ENCODE results near the gene SLIT3. TPM values are rescaled to one million over a fixed set of nuclear protein-coding genes. Genes with fewer than 3 reads are reported as not detected.

Gene SLIT3
- total RNA-seq, 8 experiments from 2014 or later, result 6.1 to 159 (median 64.4) TPM

- no peak overlapping the region for H3K27ac ChIP-seq
- H3K4me1 ChIP-seq (replicated peaks in 1 of 2), result no peaks in the 10 kb centered on the region
- in situ Hi-C loops (cut with MboI; ENCODE audit: low pct_unique_long_range_greater_than_20kb in 2 of 9, low sequenced_read_pairs in 9 of 9, unreplicated experiment in 9 of 9), result loop anchor here in 3 of 9 experiments (25.0 kb wide), 5 partner anchors 242 to 867 kb away; partner anchors contain the start of genes SLIT3 (in 1 of the 3) and WWC1 (in 1 of the 3)
- no peak for ATAC-seq (replicated peaks in 6 of 8)
- 60 to 93% (median 90%) methylated on average over 1 to 4 of the region's 5 CpGs; no CpG with 5 or more reads in 4 of the 10 experiments for WGBS, 10 experiments
- no peak overlapping the region for H3K4me3 ChIP-seq
Measured at GRCh38 chr5:168695301-168695835, 605.6 kb downstream of the SLIT3 start.

- Histone ChIP-seq H3K4me3 (no peak overlapping the region), H3K27ac (no peak overlapping the region), H3K4me1 (replicated peaks in 1 of 2) (no peaks in the 10 kb centered on the region)
- no peak for ATAC-seq (replicated peaks in 6 of 8)
- 100% methylated on average over 1 of the region's 1 CpG; no CpG with 5 or more reads in 6 of the 10 experiments for WGBS, 10 experiments
- in situ Hi-C loops (cut with MboI; ENCODE audit: low pct_unique_long_range_greater_than_20kb in 2 of 9, low sequenced_read_pairs in 9 of 9, unreplicated experiment in 9 of 9), result loop anchor here in 3 of 9 experiments (25.0 kb wide), 5 partner anchors 243 to 868 kb away; partner anchors contain the start of genes SLIT3 (in 1 of the 3) and WWC1 (in 1 of the 3)
Measured at GRCh38 chr5:168694289-168694688, 606.6 kb downstream of the SLIT3 start.

GRCh38 chr5:168693883-168694282 lies 607.1 kb downstream of the SLIT3 start:
- H3K4me1 ChIP-seq (replicated peaks in 1 of 2), result no peaks in the 10 kb centered on the region
- no peak overlapping the region for H3K27ac ChIP-seq
- in situ Hi-C loops (cut with MboI; ENCODE audit: low pct_unique_long_range_greater_than_20kb in 2 of 9, low sequenced_read_pairs in 9 of 9, unreplicated experiment in 9 of 9), result loop anchor here in 3 of 9 experiments (25.0 kb wide), 5 partner anchors 243 to 868 kb away; partner anchors contain the start of genes SLIT3 (in 1 of the 3) and WWC1 (in 1 of the 3)
- no peak for ATAC-seq (replicated peaks in 6 of 8)
- WGBS, 10 experiments, result 62 to 100% (median 72%) methylated on average over 1 to 3 of the region's 3 CpGs; no CpG with 5 or more reads in 6 of the 10 experiments
- H3K4me3 ChIP-seq, result no peak overlapping the region

GRCh38 chr5:168693297-168693696 lies 607.6 kb downstream of the SLIT3 start:
- Histone ChIP-seq H3K27ac (no peak overlapping the region), H3K4me3 (no peak overlapping the region), H3K4me1 (replicated peaks in 1 of 2) (no peaks in the 10 kb centered on the region)
- in situ Hi-C loops (cut with MboI; ENCODE audit: low pct_unique_long_range_greater_than_20kb in 2 of 9, low sequenced_read_pairs in 9 of 9, unreplicated experiment in 9 of 9), result loop anchor here in 3 of 9 experiments (25.0 kb wide), 5 partner anchors 244 to 869 kb away; partner anchors contain the start of genes SLIT3 (in 1 of the 3) and WWC1 (in 1 of the 3)
- 29 to 80% (median 61%) methylated on average over 1 to 3 of the region's 5 CpGs; no CpG with 5 or more reads in 4 of the 10 experiments for WGBS, 10 experiments
- no peak for ATAC-seq (replicated peaks in 6 of 8)

- no peaks in the 10 kb centered on the region for H3K4me1 ChIP-seq (replicated peaks in 1 of 2)
- in situ Hi-C loops (cut with MboI; ENCODE audit: low pct_unique_long_range_greater_than_20kb in 2 of 9, low sequenced_read_pairs in 9 of 9, unreplicated experiment in 9 of 9), result loop anchor here in 3 of 9 experiments (25.0 kb wide), 5 partner anchors 245 to 870 kb away; partner anchors contain the start of genes SLIT3 (in 1 of the 3) and WWC1 (in 1 of the 3)
- H3K4me3 ChIP-seq, result no peak overlapping the region
- no peak for ATAC-seq (replicated peaks in 6 of 8)
- H3K27ac ChIP-seq, result no peak overlapping the region
- WGBS, 10 experiments, result 50 to 100% (median 90%) methylated on average over 1 to 2 of the region's 4 CpGs; no CpG with 5 or more reads in 4 of the 10 experiments
Measured at GRCh38 chr5:168691891-168692290, 609.0 kb downstream of the SLIT3 start.

GRCh38 chr5:168689260-168689659 lies 611.7 kb downstream of the SLIT3 start:
- H3K4me3 ChIP-seq, result no peak overlapping the region
- H3K27ac ChIP-seq, result no peak overlapping the region
- in situ Hi-C loops (cut with MboI; ENCODE audit: low pct_unique_long_range_greater_than_20kb in 2 of 9, low sequenced_read_pairs in 9 of 9, unreplicated experiment in 9 of 9), result loop anchor here in 3 of 9 experiments (25.0 kb wide), 5 partner anchors 248 to 873 kb away; partner anchors contain the start of genes SLIT3 (in 1 of the 3) and WWC1 (in 1 of the 3)
- H3K4me1 ChIP-seq (replicated peaks in 1 of 2), result no peaks in the 10 kb centered on the region
- peak in 2 of 8 experiments; percentile 71 to 81 for ATAC-seq (replicated peaks in 6 of 8)
- WGBS, 10 experiments, result 50 to 100% (median 90%) methylated on average over 1 to 2 of the region's 2 CpGs; no CpG with 5 or more reads in 5 of the 10 experiments

GRCh38 chr5:168686837-168687236 lies 614.1 kb downstream of the SLIT3 start:
- in situ Hi-C loops (cut with MboI; ENCODE audit: low pct_unique_long_range_greater_than_20kb in 2 of 9, low sequenced_read_pairs in 9 of 9, unreplicated experiment in 9 of 9), result loop anchor here in 3 of 9 experiments (25.0 kb wide), 5 partner anchors 250 to 875 kb away; partner anchors contain the start of genes SLIT3 (in 1 of the 3) and WWC1 (in 1 of the 3)
- Histone ChIP-seq H3K4me1 (replicated peaks in 1 of 2) (no peaks in the 10 kb centered on the region), H3K4me3 (no peak overlapping the region), H3K27ac (no peak overlapping the region)
- 93 to 100% (median 100%) methylated on average over 1 to 5 of the region's 7 CpGs; no CpG with 5 or more reads in 6 of the 10 experiments for WGBS, 10 experiments
- ATAC-seq (replicated peaks in 6 of 8), result no peak

- H3K27ac ChIP-seq, result no peak overlapping the region
- ATAC-seq (replicated peaks in 6 of 8), result no peak
- H3K4me1 ChIP-seq (replicated peaks in 1 of 2), result no peaks in the 10 kb centered on the region
- H3K4me3 ChIP-seq, result no peak overlapping the region
- 90 to 100% (median 98%) methylated on average over 1 to 4 of the region's 13 CpGs; no CpG with 5 or more reads in 6 of the 10 experiments for WGBS, 10 experiments
- in situ Hi-C loops (cut with MboI; ENCODE audit: low pct_unique_long_range_greater_than_20kb in 2 of 9, low sequenced_read_pairs in 9 of 9, unreplicated experiment in 9 of 9), result loop anchor here in 3 of 9 experiments (25.0 kb wide), 5 partner anchors 252 to 877 kb away; partner anchors contain the start of genes SLIT3 (in 1 of the 3) and WWC1 (in 1 of the 3)
Measured at GRCh38 chr5:168685566-168685965, 615.4 kb downstream of the SLIT3 start.

- WGBS, 10 experiments, result 88 to 100% (median 100%) methylated on average over 1 to 2 of the region's 6 CpGs; no CpG with 5 or more reads in 6 of the 10 experiments
- in situ Hi-C loops (cut with MboI; ENCODE audit: low pct_unique_long_range_greater_than_20kb in 2 of 9, low sequenced_read_pairs in 9 of 9, unreplicated experiment in 9 of 9), result loop anchor here in 3 of 9 experiments (25.0 kb wide), 5 partner anchors 253 to 878 kb away; partner anchors contain the start of genes SLIT3 (in 1 of the 3) and WWC1 (in 1 of the 3)
- no peak for ATAC-seq (replicated peaks in 6 of 8)
Measured at GRCh38 chr5:168683927-168684295, 617.0 kb downstream of the SLIT3 start.

GRCh38 chr5:168683247-168683926 lies 617.6 kb downstream of the SLIT3 start:
- H3K4me3 ChIP-seq, result no peak overlapping the region
- in situ Hi-C loops (cut with MboI; ENCODE audit: low pct_unique_long_range_greater_than_20kb in 2 of 9, low sequenced_read_pairs in 9 of 9, unreplicated experiment in 9 of 9), result loop anchor here in 3 of 9 experiments (25.0 kb wide), 5 partner anchors 254 to 879 kb away; partner anchors contain the start of genes SLIT3 (in 1 of the 3) and WWC1 (in 1 of the 3)
- 25 to 100% (median 81%) methylated on average over 1 to 11 of the region's 15 CpGs; no CpG with 5 or more reads in 1 of the 10 experiments for WGBS, 10 experiments
- H3K27ac ChIP-seq, result no peak overlapping the region
- peak in 3 of 8 experiments; percentile 25 to 53 (median 49) for ATAC-seq (replicated peaks in 6 of 8)
- H3K4me1 ChIP-seq (replicated peaks in 1 of 2), result peaks cover 0 to 2% of the 10 kb centered on the region in 2 donors

More at GRCh38 chr5:168683927-168684295, 617.0 kb downstream of the SLIT3 start:
- Histone ChIP-seq H3K4me3 (no peak overlapping the region), H3K4me1 (replicated peaks in 1 of 2) (peaks cover 0 to 2% of the 10 kb centered on the region in 2 donors), H3K27ac (no peak overlapping the region)

- in situ Hi-C loops (cut with MboI; ENCODE audit: low pct_unique_long_range_greater_than_20kb in 2 of 9, low sequenced_read_pairs in 9 of 9, unreplicated experiment in 9 of 9), result loop anchor here in 3 of 9 experiments (25.0 kb wide), 5 partner anchors 256 to 881 kb away; partner anchors contain the start of genes SLIT3 (in 1 of the 3) and WWC1 (in 1 of the 3)
- Histone ChIP-seq H3K4me1 (replicated peaks in 1 of 2) (peaks cover 0 to 2% of the 10 kb centered on the region in 2 donors), H3K27ac (no peak overlapping the region), H3K4me3 (no peak overlapping the region)
- 0 to 100% (median 86%) methylated on average over 1 to 2 of the region's 4 CpGs; no CpG with 5 or more reads in 3 of the 10 experiments for WGBS, 10 experiments
- peak in 1 of 8 experiments; percentile 39 for ATAC-seq (replicated peaks in 6 of 8)
Measured at GRCh38 chr5:168681556-168682183, 619.3 kb downstream of the SLIT3 start.

GRCh38 chr5:168680395-168680794 lies 620.5 kb downstream of the SLIT3 start:
- Histone ChIP-seq H3K4me3 (no peak overlapping the region), H3K27ac (no peak overlapping the region), H3K4me1 (replicated peaks in 1 of 2) (peaks cover 0 to 2% of the 10 kb centered on the region in 2 donors)
- in situ Hi-C loops (cut with MboI; ENCODE audit: low pct_unique_long_range_greater_than_20kb in 2 of 9, low sequenced_read_pairs in 9 of 9, unreplicated experiment in 9 of 9), result loop anchor here in 3 of 9 experiments (25.0 kb wide), 5 partner anchors 257 to 882 kb away; partner anchors contain the start of genes SLIT3 (in 1 of the 3) and WWC1 (in 1 of the 3)
- no peak for ATAC-seq (replicated peaks in 6 of 8)
- 100% methylated on average over 1 of the region's 2 CpGs; no CpG with 5 or more reads in 9 of the 10 experiments for WGBS, 10 experiments

All from motor neuron (in vitro differentiated cells).